AG09309 (cell line): ENCODE results near the gene TRUB2.

Experiments
- DNase-seq: peaks from one replicate; pipeline ENCODE4 v3.0.0-alpha.2; 2010; ENCODE audit warnings: low read depth
- H3K4me3 ChIP-seq: 2 replicates; pipeline ENCODE4 v1.5.1; 2011; ENCODE audit warnings: mild to moderate bottlenecking, low read depth, low read length, moderate library complexity; ENCODE audit not compliant: control insufficient read depth
- TF ChIP-seq, protein P1 (sequence below): IDR thresholded peaks from 2 replicates; pipeline ENCODE4 v1.5.1; 2011; ENCODE audit warnings: mild to moderate bottlenecking, low read depth, low read length, inconsistent platforms; ENCODE audit not compliant: insufficient read depth, control insufficient read depth; ENCODE audit errors: missing control alignments

Gene TRUB2

DNA sequence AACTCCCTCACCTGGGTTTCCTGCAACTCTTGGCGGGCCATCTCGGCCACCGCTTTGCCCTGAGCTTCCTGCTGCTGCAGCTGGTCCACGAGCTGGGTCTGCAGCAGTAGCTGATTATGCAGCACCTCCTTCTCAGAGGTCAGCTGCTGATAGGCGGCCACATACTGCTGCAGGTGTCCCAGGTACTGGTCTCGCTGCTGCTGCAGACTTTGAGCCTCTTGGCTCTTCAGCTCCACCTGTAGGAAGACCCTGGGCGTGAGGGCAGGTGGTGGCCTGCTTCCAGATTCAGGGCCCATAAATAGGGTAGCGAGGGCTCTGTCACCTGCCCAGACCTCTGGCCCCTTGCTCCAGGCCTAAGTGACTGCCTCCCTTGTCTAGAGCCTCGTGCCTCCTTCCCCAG, 63.1 kb downstream of the TRUB2 start:
- H3K4me3 ChIP-seq = no peak overlapping the region
- TF ChIP-seq, protein P1, sequence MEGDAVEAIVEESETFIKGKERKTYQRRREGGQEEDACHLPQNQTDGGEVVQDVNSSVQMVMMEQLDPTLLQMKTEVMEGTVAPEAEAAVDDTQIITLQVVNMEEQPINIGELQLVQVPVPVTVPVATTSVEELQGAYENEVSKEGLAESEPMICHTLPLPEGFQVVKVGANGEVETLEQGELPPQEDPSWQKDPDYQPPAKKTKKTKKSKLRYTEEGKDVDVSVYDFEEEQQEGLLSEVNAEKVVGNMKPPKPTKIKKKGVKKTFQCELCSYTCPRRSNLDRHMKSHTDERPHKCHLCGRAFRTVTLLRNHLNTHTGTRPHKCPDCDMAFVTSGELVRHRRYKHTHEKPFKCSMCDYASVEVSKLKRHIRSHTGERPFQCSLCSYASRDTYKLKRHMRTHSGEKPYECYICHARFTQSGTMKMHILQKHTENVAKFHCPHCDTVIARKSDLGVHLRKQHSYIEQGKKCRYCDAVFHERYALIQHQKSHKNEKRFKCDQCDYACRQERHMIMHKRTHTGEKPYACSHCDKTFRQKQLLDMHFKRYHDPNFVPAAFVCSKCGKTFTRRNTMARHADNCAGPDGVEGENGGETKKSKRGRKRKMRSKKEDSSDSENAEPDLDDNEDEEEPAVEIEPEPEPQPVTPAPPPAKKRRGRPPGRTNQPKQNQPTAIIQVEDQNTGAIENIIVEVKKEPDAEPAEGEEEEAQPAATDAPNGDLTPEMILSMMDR = no peak
- DNase-seq = no peak

- no peak for DNase-seq
- TF ChIP-seq, protein P1 = no peak
- no peak overlapping the region for H3K4me3 ChIP-seq
Measured at GRCh38 chr9:128258326-128258725, 63.9 kb downstream of the TRUB2 start.

GRCh38 chr9:128257907-128258306, 64.3 kb downstream of the TRUB2 start:
- DNase-seq = no peak
- TF ChIP-seq, protein P1 = no peak
- no peak overlapping the region for H3K4me3 ChIP-seq

DNA sequence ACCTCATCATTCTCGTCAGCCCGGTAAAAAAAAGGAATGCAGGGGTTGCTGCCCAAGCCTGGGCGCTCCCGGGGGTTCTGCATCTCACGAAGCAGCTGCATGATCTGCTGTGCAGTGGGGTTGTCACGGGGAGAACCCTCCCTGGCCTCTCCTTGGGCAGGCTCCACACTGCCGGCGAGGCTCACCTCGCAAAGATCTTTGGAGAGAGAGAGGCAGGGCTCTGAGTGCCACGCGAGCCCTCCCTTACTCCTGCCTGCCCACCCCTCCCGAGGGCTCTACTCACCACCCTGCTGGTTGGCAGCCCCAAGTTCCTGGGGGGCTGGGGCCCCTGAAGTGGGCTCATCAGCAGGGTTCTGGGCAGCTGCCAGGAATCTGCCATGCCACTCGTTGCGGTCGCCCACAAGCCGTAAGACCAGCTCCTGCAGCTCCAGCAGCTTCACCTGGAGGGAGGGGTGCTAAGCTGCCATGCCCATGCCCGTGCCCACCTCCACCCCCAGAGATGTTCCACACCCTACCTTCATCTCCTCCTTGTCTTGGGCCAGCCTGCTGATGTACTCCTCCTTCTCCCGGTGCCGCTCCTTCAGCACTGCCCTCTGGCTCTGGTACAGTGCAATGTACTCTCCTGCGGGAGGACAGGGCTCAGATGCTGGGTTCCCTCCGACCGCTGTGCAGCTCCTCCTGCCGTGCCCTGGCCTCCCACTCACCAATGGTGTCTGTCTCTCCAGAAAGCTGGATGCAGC, 65.0 kb downstream of the TRUB2 start:
- no peak overlapping the region for H3K4me3 ChIP-seq
- no peak for DNase-seq
- TF ChIP-seq, protein P1 = no peak
